GM18498 (cell line): ENCODE results near the gene E4F1.
A peak's percentile ranks its signal among the peaks of the same experiment; 100 is the strongest.

Source experiments
- ATAC-seq: cut with Tn5 transposase; IDR thresholded peaks from one replicate; pipeline ENCODE4 v1.9.1; 2021; ENCODE audit warnings: mild to moderate bottlenecking, moderate library complexity; ENCODE audit not compliant: unreplicated experiment

E4F1 gene, protein sequence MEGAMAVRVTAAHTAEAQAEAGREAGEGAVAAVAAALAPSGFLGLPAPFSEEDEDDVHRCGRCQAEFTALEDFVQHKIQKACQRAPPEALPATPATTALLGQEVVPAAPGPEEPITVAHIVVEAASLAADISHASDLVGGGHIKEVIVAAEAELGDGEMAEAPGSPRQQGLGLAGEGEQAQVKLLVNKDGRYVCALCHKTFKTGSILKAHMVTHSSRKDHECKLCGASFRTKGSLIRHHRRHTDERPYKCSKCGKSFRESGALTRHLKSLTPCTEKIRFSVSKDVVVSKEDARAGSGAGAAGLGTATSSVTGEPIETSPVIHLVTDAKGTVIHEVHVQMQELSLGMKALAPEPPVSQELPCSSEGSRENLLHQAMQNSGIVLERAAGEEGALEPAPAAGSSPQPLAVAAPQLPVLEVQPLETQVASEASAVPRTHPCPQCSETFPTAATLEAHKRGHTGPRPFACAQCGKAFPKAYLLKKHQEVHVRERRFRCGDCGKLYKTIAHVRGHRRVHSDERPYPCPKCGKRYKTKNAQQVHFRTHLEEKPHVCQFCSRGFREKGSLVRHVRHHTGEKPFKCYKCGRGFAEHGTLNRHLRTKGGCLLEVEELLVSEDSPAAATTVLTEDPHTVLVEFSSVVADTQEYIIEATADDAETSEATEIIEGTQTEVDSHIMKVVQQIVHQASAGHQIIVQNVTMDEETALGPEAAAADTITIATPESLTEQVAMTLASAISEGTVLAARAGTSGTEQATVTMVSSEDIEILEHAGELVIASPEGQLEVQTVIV

DNA sequence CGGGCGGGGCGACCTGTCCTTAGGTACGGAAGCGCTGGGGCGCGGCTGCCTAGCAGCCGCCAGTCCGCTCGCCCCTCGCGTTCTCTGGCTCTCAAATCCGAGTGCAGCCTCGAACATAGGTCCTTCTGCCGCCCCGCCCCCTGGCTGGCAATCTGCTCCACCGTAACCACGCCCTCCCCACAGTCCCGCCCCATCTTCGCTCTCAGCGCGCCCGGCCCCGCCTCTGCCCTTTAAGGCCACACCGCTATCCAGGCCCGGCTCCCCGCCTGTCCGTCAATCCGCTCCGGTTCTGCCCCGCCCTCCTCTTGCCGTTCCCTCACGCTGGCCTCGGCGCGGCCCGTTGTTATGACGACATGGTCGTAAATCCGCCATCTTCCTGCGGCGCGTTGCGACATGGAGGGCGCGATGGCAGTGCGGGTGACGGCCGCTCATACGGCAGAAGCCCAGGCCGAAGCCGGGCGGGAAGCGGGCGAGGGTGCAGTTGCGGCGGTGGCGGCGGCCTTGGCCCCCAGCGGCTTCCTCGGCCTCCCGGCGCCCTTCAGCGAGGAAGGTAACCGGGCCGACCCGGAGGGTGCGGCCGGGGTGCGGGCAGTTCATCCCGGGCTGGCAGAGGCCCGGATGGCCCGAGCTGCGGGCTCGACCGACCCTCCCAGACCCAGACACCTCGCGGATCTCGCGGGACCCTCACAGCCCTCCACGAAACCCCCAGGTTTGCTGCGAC, at the start of gene E4F1:
TSS of gene E4F1 (plus strand) at position 371 of the 721 bp plus-strand sequence. CDS start at position 394, 23 bp downstream.
- peak; percentile 96 for ATAC-seq

DNA sequence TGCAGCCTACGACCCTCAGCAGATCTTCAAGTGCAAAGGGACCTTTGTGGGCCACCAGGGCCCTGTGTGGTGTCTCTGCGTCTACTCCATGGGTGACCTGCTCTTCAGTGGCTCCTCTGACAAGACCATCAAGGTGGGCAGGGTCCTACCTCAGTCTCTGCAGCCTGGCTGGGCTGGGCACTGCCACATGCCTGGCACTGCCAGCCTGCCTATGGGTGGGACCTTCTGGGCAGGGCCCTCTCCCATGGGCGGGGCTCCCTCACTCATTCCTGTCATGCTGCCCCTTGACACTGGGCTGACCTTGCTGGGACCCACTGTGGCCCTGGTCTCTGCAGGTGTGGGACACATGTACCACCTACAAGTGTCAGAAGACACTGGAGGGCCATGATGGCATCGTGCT, 49.5 kb upstream of the E4F1 start:
- ATAC-seq: no peak

DNA sequence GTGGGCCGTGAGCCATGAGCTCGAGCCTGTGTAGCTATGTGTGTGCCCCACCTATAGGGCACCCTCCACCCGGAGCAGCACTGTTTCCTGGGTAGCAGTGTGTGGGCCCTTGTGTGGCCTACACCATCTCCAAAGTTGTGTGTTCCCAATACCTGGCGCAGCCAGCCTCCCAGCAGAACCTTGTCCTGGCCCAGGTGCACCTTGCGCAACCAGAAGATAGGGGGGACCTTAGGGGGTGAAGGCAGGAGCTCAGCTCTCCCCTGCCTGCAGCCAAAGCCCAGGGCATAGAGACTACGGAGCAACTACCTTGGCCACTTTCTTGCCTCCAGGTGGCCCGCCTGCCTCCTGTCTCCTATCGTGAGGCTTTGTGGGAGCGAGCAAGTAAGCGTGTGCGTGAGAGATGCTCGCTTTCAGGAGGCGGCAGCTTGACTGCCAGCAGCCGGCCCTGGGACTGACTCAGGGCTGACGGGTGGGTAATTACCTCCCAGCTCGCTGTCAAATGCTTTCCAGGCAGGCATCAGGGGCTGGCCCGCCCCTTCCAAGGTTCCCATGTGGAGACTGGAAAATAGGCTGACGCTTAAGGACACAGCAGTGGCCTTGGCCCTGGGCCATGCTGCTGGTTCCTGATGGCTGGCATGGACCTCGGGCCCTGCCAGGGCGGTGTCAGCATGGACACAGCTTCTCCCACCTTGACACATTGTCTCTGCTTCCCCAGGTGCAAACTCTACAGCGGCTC, 48.8 kb upstream of the E4F1 start:
- no peak for ATAC-seq

DNA sequence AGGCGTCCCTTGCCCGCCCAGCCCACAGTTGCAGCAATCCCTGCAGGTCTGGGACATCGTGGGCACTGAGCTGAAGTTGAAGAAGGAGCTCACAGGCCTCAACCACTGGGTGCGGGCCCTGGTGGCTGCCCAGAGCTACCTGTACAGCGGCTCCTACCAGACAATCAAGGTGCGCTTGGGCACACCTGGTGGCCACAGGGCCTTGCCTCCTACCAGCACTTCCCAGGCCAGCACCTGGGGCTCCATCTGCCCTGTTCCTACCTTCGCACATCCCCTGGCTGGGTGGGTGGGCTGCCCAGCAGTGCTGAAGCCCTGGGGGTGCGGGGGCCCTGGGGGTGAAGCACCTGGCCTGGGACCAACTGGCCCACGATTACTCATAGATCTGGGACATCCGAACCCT, 47.9 kb upstream of the E4F1 start:
- no peak for ATAC-seq

DNA sequence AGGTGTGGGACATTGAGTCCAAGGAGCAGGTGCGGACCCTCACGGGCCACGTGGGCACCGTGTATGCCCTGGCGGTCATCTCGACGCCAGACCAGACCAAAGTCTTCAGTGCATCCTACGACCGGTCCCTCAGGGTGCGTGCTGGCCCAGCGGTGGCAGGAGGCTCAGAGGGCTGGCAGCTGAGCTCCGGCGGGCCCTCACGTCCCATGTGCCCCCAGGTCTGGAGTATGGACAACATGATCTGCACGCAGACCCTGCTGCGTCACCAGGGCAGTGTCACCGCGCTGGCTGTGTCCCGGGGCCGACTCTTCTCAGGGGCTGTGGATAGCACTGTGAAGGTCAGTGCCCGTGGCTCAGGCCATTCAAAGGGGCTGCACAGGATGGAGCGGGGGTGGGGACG, 47.3 kb upstream of the E4F1 start:
- no peak for ATAC-seq

DNA sequence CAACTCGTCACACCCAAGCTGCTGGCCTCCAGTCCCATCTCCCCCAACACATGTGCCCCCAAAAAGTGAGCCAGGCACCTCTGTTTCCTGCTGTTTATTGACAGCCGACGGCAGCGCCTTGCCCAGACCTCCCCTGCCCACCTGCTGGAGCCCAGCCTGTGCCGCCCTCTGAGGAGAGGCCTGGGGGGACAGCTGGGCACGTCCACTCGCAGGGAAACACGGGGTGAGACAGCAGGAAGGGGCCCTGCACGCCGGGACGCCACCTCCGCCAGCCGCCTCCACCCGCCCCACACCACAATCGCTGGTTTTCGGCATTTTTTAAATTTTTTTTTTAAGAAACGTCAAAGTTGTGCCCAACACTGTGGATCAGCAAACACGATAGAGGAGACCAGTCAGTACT, 46.3 kb upstream of the E4F1 start:
- no peak for ATAC-seq

DNA sequence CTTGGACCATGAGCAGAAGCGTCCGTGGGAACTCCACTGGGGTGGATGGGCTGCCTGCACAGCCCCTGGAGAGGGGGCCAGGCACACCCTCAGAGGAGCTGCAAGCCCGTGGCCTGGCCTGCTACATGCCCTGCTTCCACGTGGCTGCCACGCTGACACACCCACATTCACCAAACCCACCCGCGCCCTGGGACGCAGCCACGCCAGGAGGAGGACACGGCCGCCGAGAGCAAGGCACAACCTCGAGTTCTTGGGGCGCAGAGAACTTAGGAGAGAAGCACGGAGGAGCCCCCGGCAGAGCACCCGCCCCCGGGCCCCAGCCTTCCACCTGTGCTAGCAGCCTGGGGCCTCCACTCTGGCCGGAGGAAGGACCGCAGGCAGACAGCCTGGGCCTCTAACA, 45.8 kb upstream of the E4F1 start:
- no peak for ATAC-seq

DNA sequence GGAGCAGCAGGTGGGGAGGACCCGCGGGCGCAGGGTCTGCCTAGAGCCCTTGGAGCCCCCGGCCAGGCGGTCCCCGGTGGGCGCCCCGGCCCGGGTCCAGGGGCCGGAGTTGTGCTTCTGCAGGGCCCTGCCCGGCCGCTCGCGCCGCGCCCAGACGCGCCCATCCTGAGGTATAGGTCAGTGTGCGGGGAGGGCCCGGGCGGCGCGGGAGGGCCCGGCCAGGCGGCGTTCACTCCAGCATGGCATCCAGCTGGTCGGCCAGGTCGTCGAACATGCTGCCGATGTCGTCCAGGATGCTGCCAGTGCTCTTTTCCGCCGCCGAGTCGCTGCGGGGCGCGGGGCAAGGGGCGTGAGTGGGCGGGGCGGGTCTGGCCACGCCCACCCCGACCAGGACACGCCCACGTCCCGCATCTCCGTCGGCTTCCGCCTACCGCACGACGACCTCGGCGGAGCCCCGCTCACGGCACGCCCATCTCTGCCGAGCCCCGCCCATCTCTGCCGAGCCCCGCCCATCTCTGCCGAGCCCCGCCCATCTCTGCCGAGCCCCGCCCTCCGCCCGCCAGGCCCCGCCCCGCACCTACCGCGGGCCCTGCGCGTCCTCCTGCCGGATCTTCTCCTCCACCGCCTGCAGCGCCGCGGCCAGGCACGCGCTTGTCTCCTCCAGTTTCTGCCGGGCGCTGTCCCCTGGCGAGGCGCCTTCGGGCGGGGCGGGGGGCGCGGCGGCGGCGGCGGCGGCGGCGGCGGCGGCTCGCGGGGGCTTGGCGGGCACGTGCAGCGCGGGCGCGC, 44.9 kb upstream of the E4F1 start:
- ATAC-seq: no peak

DNA sequence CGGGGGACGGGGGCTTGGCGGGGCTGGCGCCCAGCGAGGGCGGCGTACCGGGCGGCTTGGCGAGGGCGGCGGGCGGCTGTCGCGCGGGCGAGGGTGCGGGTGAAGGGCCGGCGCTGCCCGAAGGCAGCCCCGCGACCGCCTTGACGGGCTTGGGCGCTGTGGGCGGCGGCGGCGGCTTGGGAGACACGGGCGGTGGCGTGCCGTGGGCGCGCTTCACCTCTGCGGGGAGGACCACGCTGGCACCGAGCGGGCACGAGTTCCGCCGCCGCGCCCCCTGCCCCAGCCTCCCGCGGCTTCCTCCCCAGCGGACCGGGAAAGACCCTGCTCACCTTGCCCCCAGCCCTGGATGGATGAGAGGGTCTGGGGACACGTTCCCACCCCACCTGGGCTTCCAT, 44.3 kb upstream of the E4F1 start:
- ATAC-seq: no peak

DNA sequence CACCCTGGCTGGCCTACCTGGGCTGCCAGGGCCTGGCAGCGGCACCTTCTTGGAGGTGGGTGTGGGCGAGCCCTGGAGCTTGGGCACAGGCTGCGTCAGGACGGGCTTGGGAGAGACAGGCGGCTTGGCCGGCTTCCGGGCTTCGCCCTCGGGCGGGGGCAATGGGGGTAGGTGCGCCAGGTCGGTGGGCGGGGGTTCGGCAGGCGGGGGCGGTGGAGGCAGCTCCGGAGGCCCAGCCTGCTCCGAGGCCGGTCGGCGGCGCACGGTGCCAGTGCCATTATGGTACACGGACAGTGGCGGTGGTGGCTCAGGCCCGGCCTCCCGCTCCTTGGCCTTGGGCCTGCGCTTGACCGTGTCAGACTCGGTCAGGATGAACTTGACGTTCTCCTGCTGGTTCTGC, 43.8 kb upstream of the E4F1 start:
- no peak for ATAC-seq

DNA sequence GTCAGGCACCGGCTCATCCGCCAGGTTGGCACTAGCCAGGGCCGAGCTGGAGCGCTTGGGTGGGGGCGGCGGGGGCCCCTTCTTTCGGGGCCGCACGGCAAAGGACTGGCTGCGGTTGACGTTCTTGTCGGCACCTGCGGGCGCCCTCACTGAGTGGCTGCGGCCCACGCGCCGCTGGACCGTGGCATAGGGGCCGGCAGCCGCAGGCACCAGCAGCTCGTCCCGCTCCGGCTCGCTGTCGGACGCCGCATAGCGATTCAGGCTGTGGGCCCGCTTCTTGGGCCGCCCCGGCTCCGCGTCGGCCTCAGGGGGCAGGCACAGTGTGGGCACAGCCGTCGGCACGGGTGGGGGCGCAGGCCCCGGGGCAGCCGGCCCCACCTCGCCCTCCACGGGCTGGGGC, 42.9 kb upstream of the E4F1 start:
- no peak for ATAC-seq

DNA sequence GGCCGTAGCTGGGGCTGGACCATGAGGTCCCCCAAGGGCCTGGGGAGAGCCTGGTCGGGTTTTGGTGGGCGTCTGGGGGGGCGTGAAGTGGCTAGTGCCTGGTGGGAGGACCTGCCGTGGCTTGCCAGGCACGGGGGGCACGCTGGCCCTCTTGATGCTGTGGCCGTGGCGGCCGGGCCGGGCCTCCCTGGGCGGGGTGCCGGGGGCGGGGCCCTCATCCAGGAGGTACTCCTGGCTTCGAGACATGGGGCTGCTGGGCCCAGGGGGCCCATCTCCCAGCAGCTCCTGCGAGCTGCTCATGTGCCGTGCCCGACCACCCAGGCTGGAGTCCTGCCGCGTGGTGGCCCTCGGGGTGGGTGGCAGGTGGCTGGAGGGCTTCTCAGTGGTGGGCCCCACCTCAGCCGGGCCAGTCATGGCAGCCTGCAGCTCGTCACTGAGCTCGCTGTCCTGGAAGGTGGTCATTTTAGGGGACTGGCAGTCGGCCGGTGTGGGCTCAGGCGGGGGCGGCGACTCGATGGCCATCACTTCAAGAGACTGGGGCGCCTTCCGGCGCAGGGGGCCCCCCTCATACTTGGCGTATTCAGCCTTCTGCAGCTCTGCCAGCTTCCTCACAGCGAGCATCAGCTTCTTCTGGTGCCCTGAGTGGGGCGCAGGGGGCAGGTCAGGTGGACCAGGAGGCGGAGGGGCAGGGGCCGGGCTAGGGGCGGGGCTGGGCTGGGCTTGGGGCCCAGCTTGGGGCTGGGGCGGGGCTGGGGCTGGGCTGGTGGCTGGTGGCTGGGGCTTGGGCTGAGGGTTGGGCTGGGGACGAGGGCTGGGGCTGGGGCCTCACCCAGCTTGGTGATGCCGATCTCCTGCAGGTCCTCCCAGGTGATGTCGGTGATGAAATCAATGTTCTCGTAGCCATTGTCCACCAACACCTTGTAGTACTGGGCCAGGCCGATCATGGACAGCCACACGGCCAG, 42.1 kb upstream of the E4F1 start:
- ATAC-seq: no peak

DNA sequence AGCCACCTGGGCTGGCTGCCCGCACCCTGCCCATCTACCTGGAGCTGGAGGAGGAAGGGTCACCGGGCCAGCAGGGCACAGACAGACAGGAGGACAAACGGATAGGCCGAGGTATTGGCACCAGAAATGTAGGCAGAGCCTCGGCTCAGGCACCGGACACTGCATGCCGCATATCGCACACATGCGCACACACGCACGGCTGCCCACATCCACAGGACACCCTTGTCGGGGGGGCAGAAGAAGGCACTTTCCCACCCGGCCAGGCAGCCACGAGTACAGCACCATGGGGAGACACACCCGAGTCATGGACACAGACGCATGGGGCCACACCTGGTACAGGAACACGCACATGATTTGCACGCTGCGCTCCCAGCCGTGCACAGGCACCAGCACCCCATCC, 41.4 kb upstream of the E4F1 start:
- ATAC-seq: no peak

DNA sequence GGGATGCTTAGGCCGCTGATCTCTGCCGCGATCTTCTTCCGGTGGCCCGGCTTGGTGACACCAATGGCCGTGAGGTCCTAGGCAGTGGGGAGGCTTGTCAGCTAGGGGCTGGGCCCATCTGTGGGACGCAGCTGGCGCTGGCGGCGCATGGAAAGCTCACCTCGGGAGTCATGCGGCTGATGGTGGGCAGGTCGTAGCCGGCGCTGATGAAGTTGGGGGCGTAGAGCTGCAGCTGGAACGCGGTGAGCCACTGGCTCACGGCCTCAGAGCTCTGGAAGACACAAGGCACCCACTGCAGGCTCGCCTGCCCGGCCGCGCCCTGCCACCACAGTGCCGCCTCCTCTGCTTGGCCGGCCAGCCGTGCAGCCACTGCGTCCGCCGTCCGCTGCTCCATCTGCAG, 39.7 kb upstream of the E4F1 start:
- ATAC-seq: no peak

DNA sequence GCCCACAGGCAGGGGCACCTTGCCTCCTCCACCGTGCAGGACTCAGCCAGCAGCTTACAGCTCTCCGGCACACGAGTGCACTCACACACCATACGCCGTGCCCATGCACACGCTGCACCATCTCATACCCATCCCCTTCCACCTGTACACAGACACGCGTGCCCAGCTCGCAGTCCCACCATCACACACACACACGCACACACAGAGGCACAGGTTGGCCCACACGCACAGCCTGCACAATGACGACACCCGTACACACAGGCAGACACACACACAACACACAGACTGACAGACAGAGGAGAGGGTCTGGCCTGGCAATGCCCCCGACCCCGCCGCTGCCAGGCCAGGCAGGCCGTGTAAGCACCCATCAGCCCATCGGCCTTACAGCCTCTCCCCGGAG, 39.0 kb upstream of the E4F1 start:
- no peak for ATAC-seq

DNA sequence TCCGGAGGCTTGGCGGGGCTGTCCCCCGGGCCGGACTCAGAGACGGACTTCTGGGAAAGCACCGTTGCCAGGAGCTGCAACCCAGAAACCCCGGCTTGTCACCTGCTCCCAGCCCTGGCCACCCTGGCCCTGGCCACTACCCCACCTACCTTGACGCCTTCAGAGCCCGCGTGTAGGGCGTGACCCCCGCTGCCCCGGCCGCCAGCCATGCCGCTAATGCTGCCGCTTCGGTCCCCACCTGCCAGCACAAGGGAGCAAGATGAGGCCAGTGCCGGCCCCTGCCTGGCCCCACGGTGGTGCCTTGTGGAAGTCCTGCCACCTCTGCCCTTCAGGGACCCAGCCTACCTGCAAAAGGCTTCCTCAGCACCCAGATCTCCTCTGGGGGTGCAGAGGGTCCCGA, 38.4 kb upstream of the E4F1 start:
- no peak for ATAC-seq

DNA sequence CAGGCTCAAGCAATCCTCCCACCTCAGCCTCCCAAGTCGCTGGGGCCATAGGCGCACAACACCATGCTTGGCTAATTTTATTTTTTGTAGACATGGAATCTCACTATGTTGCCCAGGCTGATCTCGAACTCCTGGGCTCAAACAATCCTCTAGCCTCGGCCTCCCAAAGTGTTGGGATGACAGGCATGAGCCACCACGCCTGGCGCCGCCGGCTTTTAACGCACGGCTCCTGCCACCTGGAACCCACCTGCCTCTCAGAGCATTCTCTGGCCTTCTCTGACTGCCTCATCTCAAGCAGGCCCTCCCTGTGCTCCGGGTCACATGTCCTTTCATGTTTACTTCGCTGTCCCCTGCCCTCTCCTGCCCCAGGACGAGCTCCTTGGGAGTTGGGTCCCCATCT, 37.3 kb upstream of the E4F1 start:
- ATAC-seq: no peak

DNA sequence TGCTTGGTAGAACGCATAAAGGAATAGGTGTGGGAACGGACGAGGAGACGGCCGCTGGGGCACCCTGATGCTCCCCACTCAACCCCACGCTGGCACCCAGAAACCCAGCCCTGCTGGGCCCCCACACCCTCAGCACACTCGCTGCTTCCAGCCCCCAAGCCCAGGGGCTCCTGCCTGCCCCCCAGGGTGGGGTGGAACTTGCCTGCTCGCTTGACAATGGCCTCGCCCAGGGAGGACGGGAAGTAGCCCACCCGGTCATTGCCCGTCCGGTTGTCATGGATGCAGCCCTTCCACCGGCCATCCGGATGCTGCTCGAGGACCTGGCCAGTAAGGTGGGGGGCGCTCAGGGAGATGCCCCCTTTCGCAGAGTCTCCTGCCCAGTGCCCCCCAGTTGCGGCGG, 36.9 kb upstream of the E4F1 start:
- no peak for ATAC-seq

DNA sequence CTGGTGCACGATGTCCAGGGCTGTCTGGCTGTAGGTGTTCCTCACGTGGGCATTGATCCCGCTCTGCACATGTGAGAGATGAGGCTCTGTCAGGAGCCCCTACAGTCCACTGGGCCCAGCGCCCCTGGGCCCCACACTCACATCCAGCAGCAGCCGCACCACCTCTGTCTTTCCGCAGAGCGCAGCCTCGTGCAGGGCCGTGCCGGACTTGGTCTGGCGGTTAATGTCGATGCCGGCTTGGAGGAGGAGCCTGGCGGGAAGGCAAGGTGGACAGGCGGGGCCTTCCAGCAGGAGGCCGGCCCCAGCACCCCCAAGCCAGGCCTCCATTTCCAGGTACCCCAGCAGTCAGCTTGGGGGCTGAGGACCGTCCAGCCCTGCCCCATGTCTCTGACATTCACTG, 36.2 kb upstream of the E4F1 start:
- ATAC-seq: no peak
